K562 (cell line): ENCODE measurements around the gene METTL24. TPM values are rescaled to one million over a fixed set of nuclear protein-coding genes. Genes with fewer than 3 reads are reported as not detected.

Experiments used
- ATAC-seq: fragments of 200-7000 bp; cut with Tn5 transposase; 3 replicates; pipeline ENCODE4 v1.9.1; 2020; ENCODE audit warnings: moderate library complexity
- BruUV-seq: library from RNA; stranded (reverse); fragments of 400-500 nt; replicated peaks from 2 replicates; lab custom pipeline; 2021; lab: Mats Ljungman, UMichigan
- CTCF ChIA-PET: fragments of 300-600 bp; formaldehyde crosslinking; extraction: SDS; loops from one replicate; lab custom pipeline; 2021; ENCODE audit warnings: low intra/inter-chr PET ratio; lab: Yijun Ruan, JAX
- POLR2A ChIA-PET: fragments of 300-600, 350-650 bp; sonication (Branson Sonifier 250); formaldehyde crosslinking; extraction: SDS; loops from one replicate; lab custom pipeline; 2021; ENCODE audit warnings: antibody characterized with exemption, inconsistent platforms; lab: Yijun Ruan, JAX
- DNase-seq, 4 experiments: peaks; one replicate each; pipeline versions ENCODE4 v3.0.0 to v3.0.0-alpha.2; 2011 to 2018; ENCODE audit warnings: low spot score in 3 of 4, mixed read lengths in 3 of 4; ENCODE audit errors: extremely low read depth in 1 of 4
- FAIRE-seq: peaks from 2 replicates; lab custom pipeline; 2011; peaks lifted over from hg19 to GRCh38; lab: Jason Lieb, UNC
- H2AFZ ChIP-seq: 2 replicates; pipeline ENCODE4 v1.6.0; 2011; ENCODE audit warnings: low read depth, low read length, control low read depth, inconsistent platforms
- H3K27ac ChIP-seq: fragments of 200-600 bp; 3 replicates; pipeline ENCODE4 v1.8.0; 2011; ENCODE audit warnings: low read depth, mild to moderate bottlenecking, control low read depth, inconsistent platforms, low read length, moderate library complexity, mixed read lengths; ENCODE audit errors: extremely low read depth
- H3K27me3 ChIP-seq, 2 experiments: fragments of 300-600 bp in 1 of 2; 2 replicates in 1 of 2; 3 replicates in 1 of 2; pipeline versions ENCODE4 v1.6.0 to v1.8.0; 2011; ENCODE audit warnings: inconsistent platforms in 2 of 2, low read length in 2 of 2, mild to moderate bottlenecking in 1 of 2, mixed read lengths in 1 of 2, moderate library complexity in 1 of 2; ENCODE audit not compliant: control insufficient read depth in 2 of 2, insufficient read depth in 2 of 2
- H3K36me3 ChIP-seq: fragments of 300-600 bp; 3 replicates; pipeline ENCODE4 v1.8.0; 2011; ENCODE audit warnings: mild to moderate bottlenecking, low read length, inconsistent platforms; ENCODE audit not compliant: control insufficient read depth, insufficient read depth
- H3K4me1 ChIP-seq, 2 experiments: fragments of 200-600 bp in 1 of 2; replicated peaks in 1 of 2; 2 replicates in 1 of 2; 3 replicates in 1 of 2; pipeline versions ENCODE4 v1.5.1 to v1.8.0; 2011; ENCODE audit warnings: inconsistent platforms in 2 of 2, low read length in 2 of 2, mild to moderate bottlenecking in 1 of 2, mixed read lengths in 1 of 2, moderate library complexity in 1 of 2; ENCODE audit not compliant: control insufficient read depth in 2 of 2, insufficient read depth in 2 of 2
- H3K4me2 ChIP-seq: 2 replicates; pipeline ENCODE4 v1.6.1; 2011; ENCODE audit warnings: low read length, control low read depth, inconsistent platforms, mixed read lengths; ENCODE audit not compliant: insufficient read depth
- H3K4me3 ChIP-seq: fragments of 200-600 bp; sonication (generic), shearing (Covaris generic); 2 replicates; pipeline ENCODE4 v1.5.1; 2016; ENCODE audit warnings: control low read depth, inconsistent platforms
- H3K79me2 ChIP-seq: fragments of 200-600 bp; 3 replicates; pipeline ENCODE4 v1.8.0; 2011; ENCODE audit warnings: low read length, inconsistent platforms; ENCODE audit not compliant: control insufficient read depth, insufficient read depth
- H3K9ac ChIP-seq, 2 experiments: 2 replicates each; pipeline versions ENCODE4 v1.6.0 to v1.6.1; 2011; ENCODE audit warnings: low read depth in 2 of 2, low read length in 2 of 2, control low read depth in 1 of 2, inconsistent platforms in 1 of 2, mild to moderate bottlenecking in 1 of 2, mixed read lengths in 1 of 2; ENCODE audit not compliant: insufficient read depth in 1 of 2
- H3K9me1 ChIP-seq: one replicate; pipeline ENCODE4 v1.6.0; 2011; ENCODE audit warnings: inconsistent platforms, mild to moderate bottlenecking, low read length, moderate library complexity; ENCODE audit not compliant: control insufficient read depth, insufficient read depth
- H3K9me3 ChIP-seq: replicated peaks from 2 replicates; pipeline ENCODE4 v1.5.1; 2011; ENCODE audit warnings: low read depth, low read length, inconsistent platforms; ENCODE audit not compliant: control insufficient read depth, insufficient read depth
- H4K20me1 ChIP-seq: replicated peaks from 2 replicates; pipeline ENCODE4 v1.6.1; 2011; ENCODE audit warnings: low read length, inconsistent platforms, mixed read lengths; ENCODE audit not compliant: control insufficient read depth, insufficient read depth
- LARP7 ChIP-seq: fragments of 450-650 bp; IDR thresholded peaks from 2 replicates; pipeline ENCODE4 v1.6.1; 2016
- NFE2L1 ChIP-seq: fragments of 450-650 bp; IDR thresholded peaks from 2 replicates; pipeline ENCODE4 v1.6.1; 2016; ENCODE audit warnings: missing genetic modification characterization, low read depth, mild to moderate bottlenecking, missing compliant biosample characterization, moderate library complexity, borderline replicate concordance
- WGBS: fragments of 100-300 bp; shearing (Covaris generic); methylation state at CpG from one replicate; pipeline ENCODE4 v1.1.6; 2016; ENCODE audit warnings: low coverage, mixed read lengths; ENCODE audit not compliant: insufficient coverage; ENCODE audit errors: missing lambda C conversion rate; 5-methylcytosine and 5-hydroxymethylcytosine counted together
- in situ Hi-C: fragments of 300-500 bp; cut with MboI; formaldehyde crosslinking; loops from 4 replicates; pipeline ENCODE4 v1.15.0; 2018; ENCODE audit warnings: inconsistent platforms, mixed read lengths
- intact Hi-C: fragments of 100-400 bp; cut with micrococcal nuclease; formaldehyde crosslinking; loops from 2 replicates; pipeline ENCODE4 v1.14.2; 2022
- polyA plus RNA-seq, 8 experiments: library from polyadenylated mRNA; depleted of rRNA in 4 of 8; stranded (reverse) in 5 of 8; unstranded in 3 of 8; fragments of >200 nt; fragmentation: Nextera tagmentation in 2 of 8; fragmentation: Illumina TruSeq in 1 of 8; extraction: Ambion mirVana in 2 of 8; extraction: Trizol in 1 of 8; gene quantifications; 2 replicates each; pipeline versions ENCODE4 v1.2.1 to v1.2.3, GENCODE V29; 2011 to 2014; ENCODE audit warnings: inconsistent platforms in 1 of 8, missing spikeins in 1 of 8
- total RNA-seq, 7 experiments: library from RNA; depleted of rRNA in 6 of 7; stranded (reverse); fragments of >200 nt in 6 of 7; fragmentation: Illumina TruSeq in 2 of 7; extraction: Trizol in 2 of 7; gene quantifications; 2 replicates each; pipeline versions ENCODE4 v1.2.1 to v1.2.3, GENCODE V29; 2011 to 2021; ENCODE audit warnings: low replicate concordance in 1 of 7
- TF ChIP-seq, protein P1 (sequence below), 2 experiments: fragments of 450-650 bp in 1 of 2; sonication (generic) in 1 of 2; formaldehyde crosslinking in 1 of 2; IDR thresholded peaks; 2 replicates each; pipeline versions ENCODE4 v1.7.1 to v1.9.0; 2016 to 2022; ENCODE audit warnings: inconsistent platforms in 1 of 2, mild to moderate bottlenecking in 1 of 2, missing genetic modification reagents in 1 of 2

Gene METTL24
- total and polyA plus RNA-seq, 9 of the 15 experiments (the other 6 are each of a cell fraction or from before 2014, with no cell fraction given): not detected

DNA sequence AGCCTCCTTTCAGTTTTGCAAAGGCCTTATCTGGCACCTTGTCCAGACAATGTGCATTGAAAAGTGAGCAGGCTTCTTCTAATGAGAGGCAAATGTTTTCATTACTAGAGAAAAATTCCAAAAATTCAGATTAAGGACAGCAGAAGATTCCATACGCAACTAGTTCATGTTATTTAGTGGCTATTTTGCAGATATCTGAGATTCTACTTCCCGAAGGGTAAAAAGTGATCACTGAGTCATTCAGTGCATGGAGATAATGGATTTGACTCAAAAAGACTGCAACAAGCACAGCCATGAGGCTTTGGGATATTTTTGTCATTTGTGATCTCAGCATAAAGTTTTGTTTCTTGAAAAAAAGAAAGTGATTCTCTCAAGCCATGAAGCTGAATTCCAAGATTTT lies 29.9 kb downstream of the METTL24 start:
- no peak for ATAC-seq
- no peaks in the 10 kb centered on the region for H3K4me1 ChIP-seq
- 0% methylated on average over 2 of the region's 2 CpGs for WGBS
- TF ChIP-seq, protein P1, sequence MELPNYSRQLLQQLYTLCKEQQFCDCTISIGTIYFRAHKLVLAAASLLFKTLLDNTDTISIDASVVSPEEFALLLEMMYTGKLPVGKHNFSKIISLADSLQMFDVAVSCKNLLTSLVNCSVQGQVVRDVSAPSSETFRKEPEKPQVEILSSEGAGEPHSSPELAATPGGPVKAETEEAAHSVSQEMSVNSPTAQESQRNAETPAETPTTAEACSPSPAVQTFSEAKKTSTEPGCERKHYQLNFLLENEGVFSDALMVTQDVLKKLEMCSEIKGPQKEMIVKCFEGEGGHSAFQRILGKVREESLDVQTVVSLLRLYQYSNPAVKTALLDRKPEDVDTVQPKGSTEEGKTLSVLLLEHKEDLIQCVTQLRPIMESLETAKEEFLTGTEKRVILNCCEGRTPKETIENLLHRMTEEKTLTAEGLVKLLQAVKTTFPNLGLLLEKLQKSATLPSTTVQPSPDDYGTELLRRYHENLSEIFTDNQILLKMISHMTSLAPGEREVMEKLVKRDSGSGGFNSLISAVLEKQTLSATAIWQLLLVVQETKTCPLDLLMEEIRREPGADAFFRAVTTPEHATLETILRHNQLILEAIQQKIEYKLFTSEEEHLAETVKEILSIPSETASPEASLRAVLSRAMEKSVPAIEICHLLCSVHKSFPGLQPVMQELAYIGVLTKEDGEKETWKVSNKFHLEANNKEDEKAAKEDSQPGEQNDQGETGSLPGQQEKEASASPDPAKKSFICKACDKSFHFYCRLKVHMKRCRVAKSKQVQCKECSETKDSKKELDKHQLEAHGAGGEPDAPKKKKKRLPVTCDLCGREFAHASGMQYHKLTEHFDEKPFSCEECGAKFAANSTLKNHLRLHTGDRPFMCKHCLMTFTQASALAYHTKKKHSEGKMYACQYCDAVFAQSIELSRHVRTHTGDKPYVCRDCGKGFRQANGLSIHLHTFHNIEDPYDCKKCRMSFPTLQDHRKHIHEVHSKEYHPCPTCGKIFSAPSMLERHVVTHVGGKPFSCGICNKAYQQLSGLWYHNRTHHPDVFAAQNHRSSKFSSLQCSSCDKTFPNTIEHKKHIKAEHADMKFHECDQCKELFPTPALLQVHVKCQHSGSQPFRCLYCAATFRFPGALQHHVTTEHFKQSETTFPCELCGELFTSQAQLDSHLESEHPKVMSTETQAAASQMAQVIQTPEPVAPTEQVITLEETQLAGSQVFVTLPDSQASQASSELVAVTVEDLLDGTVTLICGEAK (IDR thresholded peaks at IDR 0.05): 0 out of 2 replicates have a peak, but pooled peaks have one; percentile 40
- TF ChIP-seq, protein P1 (CRISPR knock-in tag; IDR thresholded peaks at IDR 0.05): no peak
- TF ChIP-seq LARP7 (no peak), NFE2L1 (no peak)
- TF ChIP-seq, all 486 proteins: peak for 1
- CTCF ChIA-PET: no interaction called here
- POLR2A ChIA-PET: interaction anchor here (0.9 to 1.5 kb wide), 2 partner anchors 10 to 14 kb away, joined by 3 to 4 read pairs; no protein-coding TSS in a partner anchor
- H3K27ac ChIP-seq: no peak overlapping the region
- intact Hi-C loops: no loop called here
- in situ Hi-C loops: no loop called here
- FAIRE-seq (no peak), DNase-seq (no peak)
- H3K9me3 ChIP-seq: no peaks in the 10 kb centered on the region
- H3K27me3 ChIP-seq: peaks cover 10 to 34% of the 10 kb centered on the region in 2 experiments; a peak in 4 of 5 replicates
- H3K9ac ChIP-seq: no peak overlapping the region
- H3K4me2 ChIP-seq: no peak overlapping the region
- no peaks in the 10 kb centered on the region for H4K20me1 ChIP-seq
- no peaks in the 10 kb centered on the region for H3K9me1 ChIP-seq
- H3K79me2 ChIP-seq: no peaks in the 10 kb centered on the region
- no peak overlapping the region for H3K4me3 ChIP-seq
- H3K36me3 ChIP-seq: no peaks in the 10 kb centered on the region
- no TSS peak for BruUV-seq
- no peak overlapping the region for H2AFZ ChIP-seq
